SK-N-MC (cell line): ENCODE measurements around the gene SNX24.

ENCODE experiments used
- EZH2 ChIP-seq: fragments of 200-600 bp; sonication (generic); IDR thresholded peaks from one replicate; pipeline ENCODE4 v1.6.1; 2017; ENCODE audit warnings: antibody characterized with exemption
- FOXP2 ChIP-seq: optimal IDR thresholded peaks from 2 replicates; pipeline ENCODE3; 2011; ENCODE audit warnings: mild to moderate bottlenecking, moderate library complexity; ENCODE audit not compliant: insufficient read depth; ENCODE audit errors: extremely low read length, control extremely low read depth
- POLR2AphosphoS5 ChIP-seq: IDR thresholded peaks from 2 replicates; pipeline ENCODE4 v1.6.1; 2012; ENCODE audit warnings: mild to moderate bottlenecking, low read depth, low read length, borderline replicate concordance

DNA sequence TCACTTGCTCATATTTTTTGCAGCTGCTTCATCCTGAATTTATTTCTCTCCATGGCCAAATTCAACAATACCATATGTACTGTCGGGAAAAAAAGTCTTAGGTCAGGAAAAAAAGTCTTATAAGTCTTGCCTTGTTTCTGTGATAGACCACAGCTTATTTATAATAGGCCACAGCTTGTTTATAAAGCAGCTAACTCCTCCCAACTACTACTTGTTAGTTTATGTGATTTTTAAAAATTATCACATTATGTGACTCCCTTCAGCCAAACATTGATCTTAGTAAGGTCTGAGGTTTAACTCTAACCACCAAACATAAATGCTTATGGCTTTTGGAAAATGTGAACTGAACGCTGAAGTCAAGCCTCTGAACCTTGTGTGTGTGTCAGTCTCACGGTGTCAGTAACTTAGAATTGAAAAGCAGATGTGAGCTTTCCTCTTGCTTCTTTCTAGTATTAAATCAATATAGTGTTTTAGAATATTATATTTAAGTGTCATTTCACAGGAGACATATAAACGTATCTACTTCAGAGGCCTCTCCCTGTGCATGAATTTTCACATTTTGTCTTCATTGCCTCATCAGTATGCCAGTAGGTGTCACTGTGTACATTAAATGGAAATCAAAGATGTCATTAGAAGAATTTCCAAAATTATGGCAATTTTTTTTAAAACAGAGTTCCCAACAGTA, 51.3 kb downstream of the SNX24 start:
- no peak for TF ChIP-seq EZH2
- TF ChIP-seq POLR2AphosphoS5, result no peak
- TF ChIP-seq FOXP2, result no peak
